ENCODE measurements around the gene CEMIP2.
A peak's percentile ranks its signal among the peaks of the same experiment; 100 is the strongest.

Gene CEMIP2

DNA sequence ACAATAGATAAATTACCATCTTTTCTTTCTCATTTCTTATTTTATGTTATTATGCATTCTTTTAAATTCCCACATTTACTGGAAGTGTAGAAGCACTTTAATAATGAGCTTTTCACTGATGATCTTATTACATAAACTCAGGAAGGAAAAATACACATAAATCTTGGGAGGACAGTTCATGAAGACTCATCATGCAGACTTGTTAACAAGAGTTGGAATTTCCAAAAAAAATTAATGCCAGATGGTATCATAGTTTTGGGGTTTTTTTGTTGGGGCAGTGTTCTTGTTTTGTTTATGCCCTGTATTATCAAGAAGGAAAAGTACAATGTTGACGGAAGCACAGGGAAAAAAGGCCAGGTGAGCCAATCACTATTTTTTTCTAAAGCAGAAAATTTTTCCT lies 35.1 kb downstream of the CEMIP2 start:
- Histone ChIP-seq H3K36me3 (ENCODE audit: control insufficient read depth, insufficient read depth, low read length) (peaks cover 3% of the 10 kb centered on the region), H3K9ac (no peak overlapping the region), H3K4me3 (ENCODE audit: low read depth, low read length) (no peak overlapping the region), H2AFZ (no peak overlapping the region), H3K4me1 (peaks cover 2% of the 10 kb centered on the region), H3K27ac (no peak overlapping the region), H3K27me3 (ENCODE audit: control insufficient read depth, insufficient read depth, low read length) (no peaks in the 10 kb centered on the region), H3K9me3 (ENCODE audit: control insufficient read depth, low read length) (no peaks in the 10 kb centered on the region), H3K4me2 (ENCODE audit: low read length) (no peak overlapping the region), H3K79me2 (peaks cover 11% of the 10 kb centered on the region)
- TF ChIP-seq, protein P1, sequence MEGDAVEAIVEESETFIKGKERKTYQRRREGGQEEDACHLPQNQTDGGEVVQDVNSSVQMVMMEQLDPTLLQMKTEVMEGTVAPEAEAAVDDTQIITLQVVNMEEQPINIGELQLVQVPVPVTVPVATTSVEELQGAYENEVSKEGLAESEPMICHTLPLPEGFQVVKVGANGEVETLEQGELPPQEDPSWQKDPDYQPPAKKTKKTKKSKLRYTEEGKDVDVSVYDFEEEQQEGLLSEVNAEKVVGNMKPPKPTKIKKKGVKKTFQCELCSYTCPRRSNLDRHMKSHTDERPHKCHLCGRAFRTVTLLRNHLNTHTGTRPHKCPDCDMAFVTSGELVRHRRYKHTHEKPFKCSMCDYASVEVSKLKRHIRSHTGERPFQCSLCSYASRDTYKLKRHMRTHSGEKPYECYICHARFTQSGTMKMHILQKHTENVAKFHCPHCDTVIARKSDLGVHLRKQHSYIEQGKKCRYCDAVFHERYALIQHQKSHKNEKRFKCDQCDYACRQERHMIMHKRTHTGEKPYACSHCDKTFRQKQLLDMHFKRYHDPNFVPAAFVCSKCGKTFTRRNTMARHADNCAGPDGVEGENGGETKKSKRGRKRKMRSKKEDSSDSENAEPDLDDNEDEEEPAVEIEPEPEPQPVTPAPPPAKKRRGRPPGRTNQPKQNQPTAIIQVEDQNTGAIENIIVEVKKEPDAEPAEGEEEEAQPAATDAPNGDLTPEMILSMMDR (IDR thresholded peaks at IDR 0.05), result no peak

DNA sequence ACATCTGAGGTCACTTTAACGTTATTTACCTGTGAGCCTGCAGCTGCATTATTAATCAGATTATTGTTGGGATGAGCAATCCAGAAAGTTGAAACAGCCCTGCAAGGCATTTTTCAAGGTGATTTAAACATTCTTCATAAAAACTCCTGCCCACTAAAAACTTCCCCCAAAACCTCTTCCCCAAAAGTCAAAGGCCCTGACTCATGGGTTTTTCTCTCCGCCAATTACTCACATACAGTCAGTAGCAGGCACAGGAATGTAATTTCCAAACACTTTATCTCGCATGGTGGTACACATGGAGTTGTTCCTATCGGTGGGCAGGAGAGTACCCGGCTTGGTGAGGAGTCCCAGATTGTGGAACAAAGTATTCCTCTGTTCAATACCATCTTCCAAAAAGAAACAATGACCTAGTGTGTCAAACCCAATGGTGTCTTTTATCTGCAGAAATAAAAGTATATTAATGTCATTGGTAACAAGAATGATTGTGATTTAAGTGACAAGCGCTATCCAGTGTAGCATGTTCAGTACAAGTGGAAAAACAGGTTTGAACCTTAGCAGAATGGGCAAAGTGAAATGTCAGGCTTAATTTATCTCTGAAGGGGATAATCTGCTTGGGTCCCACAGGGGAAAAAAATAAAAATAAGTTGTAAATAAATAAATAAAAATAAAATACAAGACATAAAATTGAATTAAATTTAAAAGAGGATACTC lies 38.3 kb downstream of the CEMIP2 start:
- no peaks in the 10 kb centered on the region for H3K79me2 ChIP-seq
- no peak overlapping the region for H3K27ac ChIP-seq
- H3K4me1 ChIP-seq, result peaks cover 2% of the 10 kb centered on the region
- TF ChIP-seq, protein P1 (IDR thresholded peaks at IDR 0.05), result no peak
- H3K36me3 ChIP-seq (ENCODE audit: control insufficient read depth, insufficient read depth, low read length), result peaks cover 3% of the 10 kb centered on the region
- H2AFZ ChIP-seq, result no peak overlapping the region
- H3K27me3 ChIP-seq (ENCODE audit: control insufficient read depth, insufficient read depth, low read length), result no peaks in the 10 kb centered on the region
- H3K4me2 ChIP-seq (ENCODE audit: low read length), result no peak overlapping the region
- H3K9me3 ChIP-seq (ENCODE audit: control insufficient read depth, low read length), result no peaks in the 10 kb centered on the region
- peak overlapping the region; percentile 6 for H3K4me3 ChIP-seq (ENCODE audit: low read depth, low read length)
- no peak overlapping the region for H3K9ac ChIP-seq

DNA sequence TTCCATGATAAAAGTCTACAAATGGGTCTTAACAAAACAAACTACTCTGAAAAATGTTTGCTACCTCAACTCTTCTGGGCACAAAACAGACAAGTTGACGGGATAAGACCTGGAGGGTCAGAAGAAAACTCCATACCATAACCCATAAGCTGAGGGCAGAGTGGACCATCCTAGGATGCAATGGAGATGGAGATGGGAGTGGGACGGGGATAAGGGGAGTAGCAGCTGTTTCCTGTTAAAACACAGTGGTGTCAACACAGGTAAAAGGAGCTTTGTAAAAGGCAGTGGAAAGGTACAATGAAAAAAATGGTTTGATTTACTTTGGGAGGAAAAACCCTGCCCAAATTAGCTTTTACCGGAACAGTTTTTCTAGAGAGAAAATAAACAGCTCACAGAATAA lies 41.6 kb downstream of the CEMIP2 start:
- Histone ChIP-seq H3K36me3 (ENCODE audit: control insufficient read depth, insufficient read depth, low read length) (peaks cover 7% of the 10 kb centered on the region), H3K79me2 (no peaks in the 10 kb centered on the region), H3K9ac (no peak overlapping the region), H3K4me2 (ENCODE audit: low read length) (no peak overlapping the region), H3K9me3 (ENCODE audit: control insufficient read depth, low read length) (no peaks in the 10 kb centered on the region), H3K27ac (no peak overlapping the region), H3K4me1 (peaks cover 3% of the 10 kb centered on the region), H3K27me3 (ENCODE audit: control insufficient read depth, insufficient read depth, low read length) (no peaks in the 10 kb centered on the region), H3K4me3 (ENCODE audit: low read depth, low read length) (no peak overlapping the region), H2AFZ (no peak overlapping the region)
- TF ChIP-seq, protein P1 (IDR thresholded peaks at IDR 0.05), result no peak

DNA sequence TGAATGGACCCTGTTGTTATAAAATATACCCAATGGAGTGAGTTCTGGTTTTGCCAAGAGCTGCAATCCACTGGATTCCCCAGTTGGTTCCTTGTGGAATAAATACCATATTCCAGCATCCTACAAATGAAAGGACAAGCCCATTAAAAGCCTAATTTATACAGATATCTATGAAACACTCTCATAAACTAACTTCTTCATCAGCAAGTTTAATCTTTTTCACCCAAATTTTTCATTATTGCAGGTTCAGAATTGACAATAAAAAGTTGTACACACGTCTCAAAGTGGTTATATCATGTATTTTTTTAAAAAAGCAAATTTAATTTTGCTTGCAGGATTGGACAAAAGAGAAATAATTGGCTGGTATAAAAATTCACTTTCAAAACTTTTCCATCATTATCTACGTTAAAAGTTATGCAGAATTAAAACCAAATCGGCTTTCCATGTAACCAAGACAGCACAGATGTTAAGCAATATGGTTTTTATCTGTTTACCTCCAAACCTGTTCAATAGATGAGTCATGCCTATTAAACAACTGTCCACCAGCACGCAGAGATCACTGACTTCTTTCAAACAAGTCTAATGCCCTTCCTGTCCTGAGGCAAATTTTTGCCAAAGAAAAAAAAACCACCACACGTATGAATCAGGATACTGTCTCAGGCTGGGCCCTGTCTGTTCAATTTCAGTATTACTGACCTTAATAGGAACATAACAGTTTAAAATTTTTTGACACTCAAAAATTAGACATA lies 42.5 kb downstream of the CEMIP2 start:
- no peaks in the 10 kb centered on the region for H3K9me3 ChIP-seq (ENCODE audit: control insufficient read depth, low read length)
- H3K36me3 ChIP-seq (ENCODE audit: control insufficient read depth, insufficient read depth, low read length), result peaks cover 5% of the 10 kb centered on the region
- no peak overlapping the region for H2AFZ ChIP-seq
- no peak overlapping the region for H3K27ac ChIP-seq
- no peak overlapping the region for H3K9ac ChIP-seq
- TF ChIP-seq, protein P1 (IDR thresholded peaks at IDR 0.05), result no peak
- peaks cover 3% of the 10 kb centered on the region for H3K4me1 ChIP-seq
- H3K79me2 ChIP-seq, result no peaks in the 10 kb centered on the region
- H3K4me2 ChIP-seq (ENCODE audit: low read length), result no peak overlapping the region
- no peak overlapping the region for H3K4me3 ChIP-seq (ENCODE audit: low read depth, low read length)
- H3K27me3 ChIP-seq (ENCODE audit: control insufficient read depth, insufficient read depth, low read length), result no peaks in the 10 kb centered on the region

Data from parathyroid adenoma (tissue), 2 donors.